Gastroesophageal sphincter (tissue), 3 donors: ENCODE data around the gene DCP2.

Source experiments
- CTCF ChIP-seq, 4 experiments: fragments of 200-600 bp in 2 of 4; fragments of 450-650 bp in 2 of 4; sonication (generic) in 1 of 4; IDR thresholded peaks; one replicate each; pipeline ENCODE4 v1.5.1; 2017 to 2019; ENCODE audit warnings: antibody characterized with exemption in 4 of 4, mild to moderate bottlenecking in 2 of 4, moderate library complexity in 2 of 4
- EP300 ChIP-seq: sonication (generic); formaldehyde crosslinking; IDR thresholded peaks from one replicate; pipeline ENCODE4 v1.6.1; 2017; ENCODE audit warnings: antibody characterized with exemption, mild to moderate bottlenecking

GRCh38 chr5:113048931-113049330 is 72.3 kb downstream of the DCP2 start:
- TF ChIP-seq CTCF (IDR thresholded peaks at IDR 0.05) (no peak), EP300 (no peak)
